ENCODE measurements around the gene ZFP2. TPM values are rescaled to one million over a fixed set of nuclear protein-coding genes. Genes with fewer than 3 reads are reported as not detected.
A peak's percentile ranks its signal among the peaks of the same experiment; 100 is the strongest.
"Not testable (repeated sequence)": the region's sequence is repeated elsewhere in the genome, so short reads cannot be mapped to it uniquely, and the experiment has no call there.

The ZFP2 gene
- total RNA-seq = 1 to 10 TPM; 2.3 TPM
- long read RNA-seq, donor 1, partial matches to known transcripts = 0 of 1 reads
- long read RNA-seq, donor 1, other reads (novel, unspliced or antisense) = 0 of 1 reads
- long read RNA-seq, donor 2, partial matches to known transcripts = 0 of 4 reads
- long read RNA-seq, donor 2, other reads (novel, unspliced or antisense) = 3 of 4 reads

DNA sequence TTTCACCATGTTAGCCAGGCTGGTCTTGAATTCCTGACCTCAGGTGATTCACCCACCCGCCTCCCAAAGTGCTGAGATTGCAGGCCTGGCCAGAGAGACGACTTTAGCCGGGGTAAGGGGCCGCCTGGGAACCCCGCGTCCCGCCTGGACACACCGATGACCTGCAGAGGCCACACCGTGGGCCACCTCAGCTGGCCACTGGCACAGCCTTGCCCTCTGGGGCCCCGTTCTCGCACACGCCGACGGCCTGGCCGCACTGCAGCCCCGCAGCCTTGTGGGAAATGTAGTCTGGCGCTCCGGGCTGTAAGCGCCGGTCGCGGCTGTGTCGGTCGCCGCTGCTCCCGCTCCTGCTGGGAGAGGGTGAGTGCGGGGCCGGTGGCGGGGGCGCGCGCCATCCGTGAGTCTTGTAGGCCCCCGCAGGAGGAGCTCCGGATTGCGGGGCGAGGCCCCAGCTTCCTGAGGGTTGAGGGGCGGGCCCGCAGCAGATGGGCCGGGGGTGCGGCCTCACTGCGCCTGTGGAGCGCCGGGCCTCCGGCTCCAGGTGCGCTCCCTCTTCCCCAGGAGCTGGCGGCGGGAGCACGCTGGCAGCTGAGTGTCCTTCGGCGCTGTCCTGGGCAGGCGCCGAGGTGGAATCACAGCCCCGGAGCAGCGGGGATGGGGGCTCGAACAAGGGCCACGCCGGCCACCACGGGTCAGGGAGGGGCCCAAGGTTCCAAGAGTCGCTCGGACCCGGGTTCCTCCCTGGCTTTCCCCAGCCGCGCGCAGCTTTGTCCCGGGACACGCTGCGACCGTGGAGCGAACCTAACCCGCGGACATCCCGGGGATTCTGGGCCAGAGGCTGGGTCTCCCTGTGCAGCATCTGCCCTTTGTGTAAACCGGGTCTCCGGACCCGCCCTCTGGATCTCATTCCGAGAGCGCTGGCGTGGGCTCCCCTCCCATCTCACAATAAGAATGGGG lies at the start of gene ZFP2:
TSS of gene ZFP2 (plus strand) at position 299 of the 957 bp plus-strand sequence. CDS start 35,401 bp downstream, outside the sequence.
- DNase-seq (ENCODE audit: low spot score) = peak; percentile 86
- intact Hi-C loops (cut with DNase I) = loop anchor here in 1 of 2 donors (10.0 kb wide), 1 partner anchor 1189 kb away; no protein-coding TSS in a partner anchor

DNA sequence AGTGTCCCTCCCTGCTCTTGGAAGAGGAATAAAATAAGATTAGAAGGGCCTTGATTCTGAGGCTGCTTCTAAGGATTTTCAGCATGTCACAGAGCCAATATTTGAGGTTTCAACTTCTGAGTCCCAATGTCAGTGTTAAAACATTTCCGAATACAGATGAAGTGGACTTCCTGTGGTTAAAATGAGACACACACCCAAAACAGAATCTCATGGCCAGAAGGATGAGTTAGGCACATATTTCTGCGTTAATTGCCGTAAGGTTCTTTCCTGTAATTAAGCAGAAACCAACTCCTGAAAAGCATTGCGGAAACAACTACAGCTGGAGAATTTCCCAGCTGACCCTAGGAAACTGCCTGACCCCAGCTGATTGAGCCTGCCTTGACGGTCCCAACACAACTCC lies 46.4 kb upstream of the ZFP2 start:
- intact Hi-C loops (cut with DNase I) = loop anchor here in 1 of 2 donors (10.0 kb wide), 1 partner anchor 115 kb away; the partner anchor contains the start of gene ZNF354A
- no peak for DNase-seq (ENCODE audit: low spot score)

DNA sequence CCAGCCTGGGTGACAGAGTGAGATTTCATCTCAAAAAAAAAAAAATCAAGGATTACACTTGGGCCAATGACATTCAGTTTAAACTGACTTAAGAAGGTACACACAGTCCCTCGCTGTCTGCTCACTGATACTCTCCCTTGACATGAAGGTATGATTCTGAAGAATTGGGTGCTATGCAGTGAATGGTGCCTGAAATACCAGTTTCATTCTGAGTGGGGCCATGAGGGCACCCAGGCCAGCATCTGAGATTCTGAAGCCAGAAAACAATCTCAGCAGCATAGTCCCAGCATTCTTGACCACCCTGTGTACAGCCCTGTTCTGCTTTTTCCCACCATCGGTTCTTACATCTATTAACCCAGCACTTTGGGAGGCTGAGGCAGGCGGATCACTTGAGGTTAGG lies 43.8 kb upstream of the ZFP2 start:
- intact Hi-C loops (cut with DNase I) = no loop called here
- no peak for DNase-seq (ENCODE audit: low spot score)

DNA sequence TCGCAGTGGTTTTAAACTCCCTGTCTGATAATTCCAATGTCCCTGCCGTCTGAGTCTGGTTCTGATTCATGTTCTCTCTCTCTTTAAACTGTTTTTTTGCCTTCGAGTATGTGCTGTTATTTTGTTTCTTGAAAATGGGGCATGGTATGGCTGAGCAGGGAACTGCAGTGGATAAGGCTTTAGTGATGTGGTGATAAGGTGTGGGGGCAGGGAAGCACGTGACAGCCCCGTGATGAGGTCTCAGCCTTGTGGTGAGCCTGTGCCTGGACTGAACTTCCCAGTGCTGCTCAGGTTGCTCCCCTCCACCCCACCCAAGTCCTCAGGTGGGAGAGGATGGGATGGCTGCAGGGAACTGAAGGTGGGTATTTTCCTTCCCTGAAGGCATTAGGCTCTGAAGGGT lies 41.4 kb upstream of the ZFP2 start:
- intact Hi-C loops (cut with DNase I) = no loop called here
- DNase-seq (ENCODE audit: low spot score) = no peak

DNA sequence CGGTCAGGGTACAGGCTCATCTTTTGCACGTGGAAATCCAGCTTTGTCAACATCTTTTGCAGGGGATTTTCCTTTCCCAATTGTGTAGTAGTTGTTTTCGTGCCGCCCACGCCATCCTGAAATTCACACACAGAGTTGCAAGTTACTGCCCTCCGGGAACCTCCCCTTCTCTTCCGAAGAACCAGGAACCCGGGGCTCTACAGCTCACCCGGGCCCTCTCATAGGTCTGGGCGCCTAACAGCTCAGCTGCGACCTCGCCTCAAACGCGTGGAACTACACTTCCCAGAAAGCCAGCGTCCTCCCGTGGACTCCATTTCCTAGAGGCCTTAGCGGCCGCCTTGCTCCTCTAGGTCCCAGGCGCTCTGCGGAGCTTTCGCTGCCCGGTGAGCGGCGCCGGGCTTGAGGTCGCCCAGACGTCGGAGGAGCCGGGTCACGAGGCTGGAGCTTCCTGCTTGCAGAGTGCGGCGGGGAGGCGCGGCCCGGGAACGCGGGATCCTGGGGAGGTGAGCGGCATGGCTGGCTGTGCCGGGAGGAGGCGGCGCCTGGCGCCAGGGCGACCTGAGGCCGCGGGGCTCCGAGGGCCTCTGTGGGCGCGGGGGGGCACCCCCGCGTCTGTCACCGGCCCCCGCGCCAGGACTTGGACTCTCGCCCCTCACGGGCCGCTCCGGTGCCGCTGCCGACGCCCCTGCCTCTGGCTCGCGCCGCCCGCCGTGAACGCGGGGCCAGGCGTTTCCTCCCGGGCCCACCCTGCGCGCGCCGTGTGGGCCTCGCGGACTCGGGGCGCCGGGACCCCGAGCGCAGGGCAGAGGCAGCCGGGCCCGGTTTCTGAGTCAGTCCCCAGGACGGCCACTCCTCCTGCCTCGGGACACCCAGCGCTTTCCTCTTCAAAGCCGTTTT lies 35.8 kb upstream of the ZFP2 start, which contains the start of gene ZNF354B:
TSS of gene ZNF354B (plus strand) at position 329 of the 897 bp plus-strand sequence. CDS start 1,095 bp downstream, outside the sequence.
- DNase-seq (ENCODE audit: low spot score) = peak; percentile 96
- intact Hi-C loops (cut with DNase I) = no loop called here

DNA sequence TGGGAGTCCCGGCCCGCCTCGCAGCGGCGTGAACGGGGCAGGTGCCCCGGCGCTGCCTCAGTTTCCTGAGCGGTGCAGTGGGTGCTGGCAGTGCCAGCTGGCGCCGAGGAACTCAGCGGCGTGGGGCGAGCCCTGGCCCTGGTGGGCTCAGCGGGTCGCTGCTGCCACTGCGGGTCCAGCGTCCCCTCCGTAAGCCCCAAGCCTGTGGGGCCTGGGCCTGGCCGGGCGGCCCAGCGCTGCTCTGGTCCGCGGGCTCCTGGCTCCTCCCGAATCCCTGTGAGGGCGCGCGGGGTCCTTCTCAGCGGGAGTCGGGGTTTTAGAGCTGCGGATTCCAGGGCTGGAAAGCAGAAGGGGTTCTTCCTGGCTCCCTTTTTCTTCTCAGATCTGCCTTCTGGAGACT lies 35.1 kb upstream of the ZFP2 start:
- DNase-seq (ENCODE audit: low spot score); intact Hi-C loops (cut with DNase I): not testable (repeated sequence)

DNA sequence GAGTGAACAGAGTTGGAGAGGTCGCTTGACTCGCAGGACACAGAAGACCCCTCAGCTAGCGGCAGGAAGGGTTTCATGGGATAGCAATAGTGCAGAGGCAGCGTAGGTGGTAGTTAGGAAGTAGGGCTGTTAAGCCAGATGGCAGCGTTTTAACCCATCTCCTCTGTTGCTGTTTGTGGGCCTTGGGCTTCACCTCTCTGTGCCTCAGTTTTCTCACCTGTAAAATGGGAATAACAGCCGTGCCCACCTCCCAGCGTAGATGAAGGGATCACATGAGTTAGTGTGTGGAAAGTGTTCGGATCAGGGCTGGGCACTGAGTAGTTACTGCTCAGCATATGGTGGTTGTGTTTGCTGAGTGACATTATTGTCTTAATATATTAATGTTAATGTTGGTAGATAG lies 34.1 kb upstream of the ZFP2 start:
- no peak for DNase-seq (ENCODE audit: low spot score)
- intact Hi-C loops (cut with DNase I) = no loop called here

DNA sequence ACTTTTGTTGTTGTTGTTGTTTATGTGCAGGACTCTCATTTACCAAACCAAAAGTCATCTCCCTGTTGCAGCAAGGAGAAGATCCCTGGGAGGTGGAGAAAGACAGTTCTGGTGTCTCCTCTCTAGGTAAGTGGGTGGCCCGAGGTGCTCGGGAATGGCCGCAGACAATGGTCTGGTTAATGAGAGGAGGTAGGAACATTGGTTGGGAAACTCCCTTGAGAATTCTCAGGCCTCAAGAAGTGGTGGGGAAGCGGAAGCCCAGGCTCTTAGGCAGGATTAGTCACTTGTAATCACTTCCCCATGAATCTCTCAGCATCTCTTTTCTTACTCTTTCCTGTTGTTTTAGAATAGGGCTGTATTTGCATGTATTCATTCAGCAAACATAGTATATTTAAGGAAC lies 28.8 kb upstream of the ZFP2 start:
- intact Hi-C loops (cut with DNase I) = no loop called here
- no peak for DNase-seq (ENCODE audit: low spot score)

DNA sequence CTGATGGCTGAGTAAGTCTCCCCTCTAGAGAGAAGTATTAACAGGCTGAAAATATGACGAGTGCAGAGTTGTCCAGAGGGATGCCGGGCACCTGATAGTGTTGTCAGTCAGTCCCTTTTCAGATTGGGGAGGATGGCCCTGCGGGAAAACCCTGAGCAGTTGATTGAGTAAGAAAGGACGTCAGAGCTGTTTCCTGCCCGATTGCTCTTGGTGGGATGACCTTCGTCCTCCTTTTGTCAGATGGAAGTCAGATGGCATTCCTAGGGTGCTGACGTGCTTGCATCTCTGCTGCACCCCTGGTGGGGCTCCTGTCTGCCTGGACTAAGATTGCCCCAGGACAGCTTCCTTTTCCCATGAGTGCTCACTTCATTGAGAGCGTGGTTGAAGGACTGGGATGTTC lies 26.1 kb upstream of the ZFP2 start:
- DNase-seq (ENCODE audit: low spot score) = no peak
- intact Hi-C loops (cut with DNase I) = no loop called here

DNA sequence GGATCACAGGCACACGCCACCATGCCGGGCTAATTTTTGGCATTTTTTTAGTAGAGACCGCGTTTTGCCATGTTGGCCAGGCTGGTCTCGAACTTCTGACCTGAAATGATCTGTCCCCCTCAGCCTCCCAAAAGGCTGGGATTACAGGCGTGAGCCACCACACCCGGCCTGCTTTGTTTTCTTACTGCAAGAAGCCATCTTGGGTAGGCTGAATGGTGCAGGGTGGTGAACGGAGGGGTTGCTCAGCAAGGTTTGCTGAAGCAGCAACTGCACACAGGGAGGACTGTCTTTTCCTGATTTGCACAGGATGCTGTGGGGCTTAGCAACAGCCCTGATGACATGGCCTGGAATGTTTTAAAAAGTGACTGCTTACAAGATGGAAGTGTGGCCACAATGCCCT lies 25.3 kb upstream of the ZFP2 start:
- intact Hi-C loops (cut with DNase I) = no loop called here
- DNase-seq (ENCODE audit: low spot score) = no peak

DNA sequence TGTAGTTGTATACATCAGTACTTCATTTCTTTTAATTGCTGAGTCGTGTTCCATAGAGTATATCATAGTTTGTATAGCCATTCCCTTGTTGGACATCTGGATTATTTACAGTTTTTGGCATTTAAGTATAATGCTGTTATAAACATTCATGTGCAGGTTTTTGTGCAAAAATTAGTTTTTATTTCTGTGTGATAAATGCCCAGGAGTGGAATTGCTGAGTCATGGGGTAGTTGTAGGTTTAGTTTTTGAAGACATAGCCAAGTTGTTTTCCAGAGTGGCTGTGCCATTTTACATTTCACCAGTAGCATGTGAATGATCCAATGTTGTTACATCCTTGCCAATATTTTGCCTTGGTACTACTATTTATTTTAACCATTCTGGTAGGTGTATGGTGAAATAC lies 23.4 kb upstream of the ZFP2 start:
- intact Hi-C loops (cut with DNase I) = no loop called here
- no peak for DNase-seq (ENCODE audit: low spot score)

DNA sequence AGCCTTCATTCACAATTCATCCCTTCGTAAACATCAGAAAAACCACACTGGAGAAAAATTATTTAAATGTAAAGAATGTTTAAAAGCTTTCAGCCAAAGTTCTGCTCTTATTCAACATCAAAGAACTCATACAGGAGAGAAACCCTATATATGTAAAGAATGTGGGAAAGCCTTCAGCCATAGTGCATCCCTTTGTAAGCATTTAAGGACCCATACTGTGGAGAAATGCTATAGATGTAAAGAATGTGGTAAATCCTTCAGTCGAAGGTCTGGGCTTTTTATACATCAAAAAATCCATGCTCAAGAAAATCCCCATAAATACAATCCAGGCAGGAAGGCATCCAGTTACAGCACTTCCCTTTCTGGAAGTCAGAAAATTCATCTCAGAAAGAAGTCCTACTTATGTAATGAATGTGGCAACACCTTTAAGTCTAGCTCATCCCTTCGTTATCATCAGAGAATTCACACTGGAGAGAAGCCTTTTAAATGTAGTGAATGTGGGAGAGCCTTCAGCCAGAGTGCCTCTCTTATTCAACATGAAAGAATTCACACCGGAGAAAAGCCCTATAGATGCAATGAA lies 12.5 kb upstream of the ZFP2 start:
- DNase-seq (ENCODE audit: low spot score); intact Hi-C loops (cut with DNase I): not testable (repeated sequence)

DNA sequence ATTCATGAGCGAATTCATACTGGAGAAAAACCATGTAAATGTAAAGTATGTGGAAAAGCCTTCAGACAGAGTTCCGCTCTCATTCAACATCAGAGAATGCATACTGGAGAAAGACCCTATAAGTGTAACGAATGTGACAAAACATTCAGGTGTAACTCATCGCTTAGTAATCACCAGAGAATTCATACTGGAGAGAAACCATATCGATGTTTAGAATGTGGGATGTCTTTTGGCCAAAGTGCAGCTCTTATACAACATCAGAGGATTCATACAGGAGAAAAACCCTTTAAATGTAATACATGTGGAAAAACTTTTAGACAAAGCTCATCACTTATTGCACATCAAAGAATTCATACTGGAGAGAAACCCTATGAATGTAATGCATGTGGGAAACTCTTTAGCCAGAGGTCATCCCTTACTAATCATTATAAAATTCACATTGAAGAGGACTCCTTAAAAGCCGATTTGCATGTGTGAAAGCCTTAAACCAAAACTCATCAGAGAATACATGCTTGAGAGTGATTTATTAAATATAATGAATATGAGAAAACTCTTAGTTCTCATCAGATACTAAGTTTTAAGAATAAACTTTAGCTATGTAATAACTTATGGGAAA lies 11.8 kb upstream of the ZFP2 start:
- intact Hi-C loops (cut with DNase I) = no loop called here
- no peak for DNase-seq (ENCODE audit: low spot score)

DNA sequence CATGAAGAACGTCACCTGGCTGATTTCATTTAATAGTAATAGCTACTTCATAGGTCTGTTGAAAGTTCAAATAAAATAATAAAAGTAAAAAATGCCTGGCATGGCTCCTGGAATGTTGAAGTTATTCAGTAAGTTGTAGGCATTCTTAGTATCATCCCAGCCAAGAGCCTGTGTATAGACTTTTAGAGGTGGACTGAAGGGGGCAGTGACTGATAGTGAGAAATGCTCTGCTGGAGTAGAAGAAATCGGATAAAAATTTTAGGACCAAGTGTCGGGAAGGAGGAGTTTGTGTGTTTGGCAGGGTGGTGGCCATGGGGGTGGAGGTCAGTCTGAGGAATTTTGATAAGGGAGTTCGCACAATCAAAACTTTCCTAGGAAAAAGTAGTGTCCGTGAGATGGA lies 3.6 kb downstream of the ZFP2 start:
- DNase-seq (ENCODE audit: low spot score) = no peak
- intact Hi-C loops (cut with DNase I) = loop anchor here in 1 of 2 donors (10.0 kb wide), 1 partner anchor 1186 kb away; no protein-coding TSS in a partner anchor

DNA sequence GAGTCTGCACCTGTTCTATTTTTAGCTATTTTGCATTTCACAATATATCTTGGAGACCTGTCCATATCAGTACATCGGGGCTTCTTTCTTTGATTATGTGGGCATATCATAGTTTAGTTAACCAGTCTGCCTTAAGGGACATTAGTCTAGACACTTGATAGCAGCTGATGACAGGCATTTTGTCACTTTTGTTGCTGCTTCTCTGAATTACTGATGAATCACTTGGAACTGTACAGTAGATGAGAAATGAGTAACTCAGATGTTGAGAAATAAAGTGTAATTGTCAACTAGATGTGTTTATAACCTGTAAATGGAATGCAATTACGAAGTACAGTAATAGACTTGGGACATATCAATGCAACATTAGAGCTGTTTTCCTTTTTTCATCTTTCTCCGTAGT lies 7.1 kb downstream of the ZFP2 start:
- DNase-seq (ENCODE audit: low spot score) = no peak
- intact Hi-C loops (cut with DNase I) = no loop called here

DNA sequence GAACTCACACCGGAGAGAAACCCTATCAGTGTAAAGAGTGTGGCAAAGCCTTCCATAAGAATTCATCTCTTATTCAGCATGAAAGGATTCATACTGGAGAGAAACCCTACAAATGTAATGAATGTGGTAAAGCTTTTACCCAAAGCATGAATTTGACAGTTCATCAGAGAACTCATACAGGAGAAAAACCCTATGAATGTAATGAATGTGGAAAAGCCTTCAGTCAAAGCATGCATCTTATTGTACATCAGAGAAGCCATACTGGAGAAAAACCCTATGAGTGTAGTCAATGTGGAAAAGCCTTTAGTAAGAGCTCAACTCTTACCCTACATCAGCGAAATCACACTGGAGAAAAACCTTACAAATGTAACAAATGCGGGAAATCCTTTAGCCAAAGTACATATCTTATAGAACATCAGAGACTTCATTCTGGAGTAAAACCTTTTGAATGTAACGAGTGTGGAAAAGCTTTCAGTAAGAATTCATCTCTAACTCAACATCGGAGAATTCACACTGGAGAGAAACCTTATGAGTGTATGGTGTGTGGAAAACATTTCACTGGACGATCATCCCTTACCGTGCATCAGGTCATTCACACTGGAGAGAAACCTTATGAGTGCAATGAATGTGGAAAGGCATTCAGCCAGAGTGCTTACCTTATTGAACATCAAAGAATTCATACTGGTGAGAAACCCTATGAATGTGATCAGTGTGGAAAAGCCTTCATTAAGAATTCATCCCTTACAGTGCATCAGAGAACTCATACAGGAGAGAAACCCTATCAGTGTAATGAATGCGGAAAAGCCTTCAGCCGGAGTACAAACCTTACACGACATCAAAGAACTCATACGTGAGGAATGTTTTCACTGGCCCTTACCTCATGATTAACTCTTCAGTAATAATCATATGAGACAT lies 36.4 kb downstream of the ZFP2 start:
- intact Hi-C loops (cut with DNase I) = no loop called here
- DNase-seq (ENCODE audit: low spot score) = no peak

DNA sequence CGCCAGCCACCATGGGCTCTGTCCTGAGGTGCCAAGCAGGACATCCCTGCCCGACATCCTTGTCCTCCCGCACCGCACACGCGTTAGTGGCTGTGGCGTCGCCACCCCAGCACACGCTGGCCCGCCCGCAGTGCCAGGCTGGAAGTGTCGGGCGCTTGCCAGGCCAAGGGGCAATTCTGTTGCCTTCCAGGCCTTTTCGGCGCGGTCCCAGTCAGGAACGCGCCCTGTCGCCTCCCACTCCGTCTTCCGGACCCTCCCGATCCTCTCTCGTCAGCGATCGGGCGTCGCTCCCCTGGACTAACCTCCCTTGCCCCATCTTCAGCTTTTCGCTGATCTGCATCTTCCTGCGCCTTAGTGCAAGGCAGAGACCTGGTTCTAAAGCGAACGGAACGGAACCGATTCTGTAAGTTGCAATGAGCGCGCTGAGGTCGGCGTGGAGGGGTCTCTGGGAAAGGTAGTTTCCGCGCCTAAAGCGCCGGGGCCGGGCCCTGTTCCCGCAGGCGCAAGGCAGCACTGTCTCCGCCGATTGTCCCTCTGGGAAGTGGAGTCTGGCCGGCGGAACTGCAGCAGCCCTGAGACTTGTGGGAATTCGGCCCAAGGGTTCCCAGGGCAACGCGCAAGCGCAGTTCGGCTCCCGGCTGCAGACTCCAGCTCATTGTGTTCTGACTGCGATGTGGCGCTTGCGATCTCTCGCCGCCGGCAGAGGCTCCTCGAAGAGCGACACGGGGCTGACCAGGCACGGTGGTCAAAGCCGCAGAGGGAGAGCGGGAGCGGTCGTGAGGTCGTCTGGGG lies 45.1 kb downstream of the ZFP2 start, which contains the start of gene ZNF454:
TSS of gene ZNF454 (plus strand) at position 630 of the 792 bp plus-strand sequence. CDS start 1,594 bp downstream, outside the sequence.
- peak; percentile 97 for DNase-seq (ENCODE audit: low spot score)
- intact Hi-C loops (cut with DNase I) = loop anchor here in 1 of 2 donors (10.0 kb wide), 1 partner anchor 84 kb away; the partner anchor contains the start of gene ZNF879

Measured in posterior vena cava (tissue), 2 donors.